IMR-90 (cell line): ENCODE data around the gene ACADS.

Experiments used
- BHLHE40 ChIP-seq: fragments of 150-350 bp; IDR thresholded peaks from 2 replicates; pipeline ENCODE4 v1.6.1; 2016; ENCODE audit warnings: mild to moderate bottlenecking, low read depth, low read length
- CEBPB ChIP-seq: IDR thresholded peaks from 2 replicates; pipeline ENCODE4 v1.6.1; 2012; ENCODE audit warnings: low read depth, low read length, improper control_type of control experiment
- CHD1 ChIP-seq: IDR thresholded peaks from 2 replicates; pipeline ENCODE4 v1.6.1; 2012; ENCODE audit warnings: low read depth, low read length, improper control_type of control experiment
- FOS ChIP-seq: fragments of 150-350 bp; IDR thresholded peaks from 2 replicates; pipeline ENCODE4 v1.6.1; 2016; ENCODE audit warnings: low read depth, low read length
- MAFK ChIP-seq: IDR thresholded peaks from 2 replicates; pipeline ENCODE4 v1.6.1; 2012; ENCODE audit warnings: low read depth, low read length, improper control_type of control experiment
- MAZ ChIP-seq: IDR thresholded peaks from 2 replicates; pipeline ENCODE4 v1.6.1; 2012; ENCODE audit warnings: low read depth, mild to moderate bottlenecking, low read length, improper control_type of control experiment, moderate library complexity, borderline replicate concordance
- MXI1 ChIP-seq: IDR thresholded peaks from 2 replicates; pipeline ENCODE4 v1.6.1; 2012; ENCODE audit warnings: low read depth, mild to moderate bottlenecking, low read length, moderate library complexity, borderline replicate concordance
- POLR2A ChIP-seq: IDR thresholded peaks from 2 replicates; pipeline ENCODE4 v1.6.1; 2012; ENCODE audit warnings: mild to moderate bottlenecking, low read depth, low read length
- RAD21 ChIP-seq: IDR thresholded peaks from 2 replicates; pipeline ENCODE4 v1.6.1; 2012; ENCODE audit warnings: low read length, improper control_type of control experiment
- RCOR1 ChIP-seq: IDR thresholded peaks from 2 replicates; pipeline ENCODE4 v1.6.1; 2012; ENCODE audit warnings: mild to moderate bottlenecking, low read length, improper control_type of control experiment; ENCODE audit not compliant: insufficient replicate concordance
- SMC3 ChIP-seq: fragments of 150-350 bp; IDR thresholded peaks from 2 replicates; pipeline ENCODE4 v1.6.1; 2016; ENCODE audit warnings: low read depth, mild to moderate bottlenecking, antibody characterized with exemption, low read length, moderate library complexity
- TF ChIP-seq, protein P1 (sequence below): conservative IDR thresholded peaks from 2 replicates; pipeline ENCODE4 v1.5.1; 2012; ENCODE audit warnings: mild to moderate bottlenecking, low read depth, low read length, improper control_type of control experiment
- TF ChIP-seq, protein P2 (sequence below): fragments of 150-350 bp; IDR thresholded peaks from 2 replicates; pipeline ENCODE4 v1.6.1; 2017; ENCODE audit warnings: mild to moderate bottlenecking, antibody characterized with exemption, low read length, low read depth
- TF ChIP-seq, protein P3 (sequence below): fragments of 150-350 bp; IDR thresholded peaks from 2 replicates; pipeline ENCODE4 v1.6.1; 2016; ENCODE audit warnings: low read depth, mild to moderate bottlenecking, low read length, moderate library complexity, borderline replicate concordance

DNA sequence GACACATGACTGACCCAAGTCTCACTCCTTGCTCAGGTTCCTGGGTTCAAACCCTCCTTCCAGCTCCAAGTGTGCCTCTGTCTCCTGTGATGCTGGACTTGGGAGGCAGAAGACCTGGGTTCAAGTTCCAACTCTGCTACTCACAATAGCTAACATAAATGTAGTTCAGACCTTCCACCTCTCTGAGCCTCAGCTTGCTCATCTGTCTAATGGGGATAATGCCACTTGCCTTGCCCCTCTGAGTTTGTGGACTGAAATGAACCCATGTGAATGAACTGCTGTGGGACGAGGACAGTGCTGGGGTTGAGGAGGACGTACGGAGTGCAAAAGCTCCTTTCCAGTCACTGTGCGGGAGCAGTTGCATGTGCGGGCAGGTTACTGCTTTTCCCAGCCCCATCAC, 40.9 kb downstream of the ACADS start:
- TF ChIP-seq, protein P1, sequence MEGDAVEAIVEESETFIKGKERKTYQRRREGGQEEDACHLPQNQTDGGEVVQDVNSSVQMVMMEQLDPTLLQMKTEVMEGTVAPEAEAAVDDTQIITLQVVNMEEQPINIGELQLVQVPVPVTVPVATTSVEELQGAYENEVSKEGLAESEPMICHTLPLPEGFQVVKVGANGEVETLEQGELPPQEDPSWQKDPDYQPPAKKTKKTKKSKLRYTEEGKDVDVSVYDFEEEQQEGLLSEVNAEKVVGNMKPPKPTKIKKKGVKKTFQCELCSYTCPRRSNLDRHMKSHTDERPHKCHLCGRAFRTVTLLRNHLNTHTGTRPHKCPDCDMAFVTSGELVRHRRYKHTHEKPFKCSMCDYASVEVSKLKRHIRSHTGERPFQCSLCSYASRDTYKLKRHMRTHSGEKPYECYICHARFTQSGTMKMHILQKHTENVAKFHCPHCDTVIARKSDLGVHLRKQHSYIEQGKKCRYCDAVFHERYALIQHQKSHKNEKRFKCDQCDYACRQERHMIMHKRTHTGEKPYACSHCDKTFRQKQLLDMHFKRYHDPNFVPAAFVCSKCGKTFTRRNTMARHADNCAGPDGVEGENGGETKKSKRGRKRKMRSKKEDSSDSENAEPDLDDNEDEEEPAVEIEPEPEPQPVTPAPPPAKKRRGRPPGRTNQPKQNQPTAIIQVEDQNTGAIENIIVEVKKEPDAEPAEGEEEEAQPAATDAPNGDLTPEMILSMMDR: no peak
- no peak for TF ChIP-seq POLR2A
- no peak for TF ChIP-seq MAFK
- TF ChIP-seq SMC3: no peak
- no peak for TF ChIP-seq CEBPB
- TF ChIP-seq, protein P2, sequence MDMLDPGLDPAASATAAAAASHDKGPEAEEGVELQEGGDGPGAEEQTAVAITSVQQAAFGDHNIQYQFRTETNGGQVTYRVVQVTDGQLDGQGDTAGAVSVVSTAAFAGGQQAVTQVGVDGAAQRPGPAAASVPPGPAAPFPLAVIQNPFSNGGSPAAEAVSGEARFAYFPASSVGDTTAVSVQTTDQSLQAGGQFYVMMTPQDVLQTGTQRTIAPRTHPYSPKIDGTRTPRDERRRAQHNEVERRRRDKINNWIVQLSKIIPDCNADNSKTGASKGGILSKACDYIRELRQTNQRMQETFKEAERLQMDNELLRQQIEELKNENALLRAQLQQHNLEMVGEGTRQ: no peak
- no peak for TF ChIP-seq FOS
- TF ChIP-seq, protein P3, sequence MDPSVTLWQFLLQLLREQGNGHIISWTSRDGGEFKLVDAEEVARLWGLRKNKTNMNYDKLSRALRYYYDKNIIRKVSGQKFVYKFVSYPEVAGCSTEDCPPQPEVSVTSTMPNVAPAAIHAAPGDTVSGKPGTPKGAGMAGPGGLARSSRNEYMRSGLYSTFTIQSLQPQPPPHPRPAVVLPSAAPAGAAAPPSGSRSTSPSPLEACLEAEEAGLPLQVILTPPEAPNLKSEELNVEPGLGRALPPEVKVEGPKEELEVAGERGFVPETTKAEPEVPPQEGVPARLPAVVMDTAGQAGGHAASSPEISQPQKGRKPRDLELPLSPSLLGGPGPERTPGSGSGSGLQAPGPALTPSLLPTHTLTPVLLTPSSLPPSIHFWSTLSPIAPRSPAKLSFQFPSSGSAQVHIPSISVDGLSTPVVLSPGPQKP: no peak
- no peak for TF ChIP-seq RAD21
- no peak for TF ChIP-seq MAZ
- no peak for TF ChIP-seq BHLHE40
- TF ChIP-seq RCOR1: no peak
- no peak for TF ChIP-seq MXI1
- no peak for TF ChIP-seq CHD1
